PC-9 (cell line): ENCODE data around the gene KBTBD12.
A peak's percentile ranks its signal among the peaks of the same experiment; 100 is the strongest.

Experiments used
- CTCF ChIP-seq: fragments of 200-600 bp; sonication (generic); conservative IDR thresholded peaks from 2 replicates; pipeline ENCODE4 v1.6.1; 2017; ENCODE audit warnings: mixed run types, antibody characterized with exemption, mild to moderate bottlenecking, moderate library complexity
- EZH2 ChIP-seq: fragments of 200-600 bp; sonication (generic); IDR thresholded peaks from 2 replicates; pipeline ENCODE4 v1.8.0; 2017; ENCODE audit warnings: antibody characterized with exemption, low read depth

- TF ChIP-seq CTCF: peak; percentile 63
- no peak for TF ChIP-seq EZH2
Measured at GRCh38 chr3:127959873-127960272, 44.8 kb downstream of the KBTBD12 start.
